Measurements from ENCODE around the gene MYF6. TPM values are rescaled to one million over a fixed set of nuclear protein-coding genes. Genes with fewer than 3 reads are reported as not detected.
"Not testable (repeated sequence)": the region's sequence is repeated elsewhere in the genome, so short reads cannot be mapped to it uniquely, and the experiment has no call there.

MYF6 gene
- not detected in 2 replicates for total RNA-seq

DNA sequence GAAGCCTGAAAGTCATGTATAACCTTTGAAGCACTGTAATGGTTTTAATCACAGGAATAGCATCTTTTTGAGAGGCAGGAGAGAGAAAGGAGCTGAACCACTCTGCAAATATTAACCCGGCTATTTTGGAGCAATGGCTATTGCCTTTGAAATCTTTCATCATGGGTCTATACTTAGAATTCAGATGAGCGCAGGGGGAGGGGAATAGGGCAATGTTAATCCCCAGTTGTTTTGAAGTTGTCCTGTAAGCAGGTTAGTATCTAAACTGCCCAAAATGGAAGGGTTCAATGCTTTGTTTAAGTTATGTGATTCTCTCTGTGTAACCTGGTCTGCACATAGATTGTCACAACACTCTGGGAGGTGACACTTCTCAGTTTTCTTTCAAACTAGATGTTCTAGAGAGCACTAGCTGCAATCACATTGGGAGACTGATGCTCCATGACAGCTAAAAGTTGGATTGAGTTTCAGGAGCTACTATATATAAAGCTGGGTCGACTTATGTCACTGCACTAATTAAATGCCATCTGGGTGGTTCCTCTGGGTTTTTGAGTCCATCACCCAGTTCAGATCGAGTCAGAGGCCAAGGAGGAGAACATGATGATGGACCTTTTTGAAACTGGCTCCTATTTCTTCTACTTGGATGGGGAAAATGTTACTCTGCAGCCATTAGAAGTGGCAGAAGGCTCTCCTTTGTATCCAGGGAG, at the start of gene MYF6:
MYF6 (plus strand) TSS at position 509 of the 704 bp plus-strand sequence; CDS start at position 595, 86 bp downstream.
- no peak within 1 kb of the TSS for H3K4me3 Mint-ChIP-seq (ENCODE audit: low read depth)
- H3K36me3 Mint-ChIP-seq (ENCODE audit: low read depth): no peaks in the 10 kb centered on the region
- no peak within 1 kb of the TSS for H3K27ac Mint-ChIP-seq
- peaks cover 5% of the 10 kb centered on the region for H3K4me1 Mint-ChIP-seq (ENCODE audit: low read depth)
- intact Hi-C loops (cut with micrococcal nuclease): no loop called here
- H3K27me3 Mint-ChIP-seq (ENCODE audit: low read depth): peaks cover 44% of the 10 kb centered on the region
- no peaks in the 10 kb centered on the region for H3K9me3 Mint-ChIP-seq
- no peak for DNase-seq (ENCODE audit: low spot score)

DNA sequence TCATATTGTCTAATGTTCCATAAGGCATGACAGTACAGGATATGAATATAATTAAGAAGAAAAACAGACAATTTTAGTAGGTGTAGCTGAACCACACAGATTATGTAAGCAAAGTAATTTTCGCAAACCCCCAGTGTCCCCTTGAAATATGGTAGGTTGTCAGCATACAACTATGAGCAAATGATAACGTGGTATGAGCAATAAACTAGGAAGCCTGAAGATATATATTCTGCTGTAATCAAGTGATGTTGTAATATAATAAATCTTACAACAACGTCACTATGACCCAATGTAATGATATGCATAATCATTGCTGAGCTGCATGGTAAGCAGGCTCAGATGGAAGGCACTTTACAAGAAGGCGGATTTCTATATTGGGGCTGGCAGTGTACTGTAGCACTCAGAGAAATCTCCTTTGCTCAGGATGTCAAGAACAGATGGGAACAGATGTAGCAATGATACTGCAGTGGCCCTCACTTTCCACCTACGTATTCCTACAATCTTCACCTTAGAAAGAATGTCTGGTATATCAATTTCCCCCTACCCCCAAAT, 47.8 kb upstream of the MYF6 start:
- no peak overlapping the region for H3K4me3 Mint-ChIP-seq (ENCODE audit: low read depth)
- no peaks in the 10 kb centered on the region for H3K27me3 Mint-ChIP-seq (ENCODE audit: low read depth)
- DNase-seq (ENCODE audit: low spot score): no peak
- intact Hi-C loops (cut with micrococcal nuclease): no loop called here
- no peak overlapping the region for H3K27ac Mint-ChIP-seq
- no peaks in the 10 kb centered on the region for H3K9me3 Mint-ChIP-seq
- no peaks in the 10 kb centered on the region for H3K36me3 Mint-ChIP-seq (ENCODE audit: low read depth)
- H3K4me1 Mint-ChIP-seq (ENCODE audit: low read depth): no peaks in the 10 kb centered on the region

DNA sequence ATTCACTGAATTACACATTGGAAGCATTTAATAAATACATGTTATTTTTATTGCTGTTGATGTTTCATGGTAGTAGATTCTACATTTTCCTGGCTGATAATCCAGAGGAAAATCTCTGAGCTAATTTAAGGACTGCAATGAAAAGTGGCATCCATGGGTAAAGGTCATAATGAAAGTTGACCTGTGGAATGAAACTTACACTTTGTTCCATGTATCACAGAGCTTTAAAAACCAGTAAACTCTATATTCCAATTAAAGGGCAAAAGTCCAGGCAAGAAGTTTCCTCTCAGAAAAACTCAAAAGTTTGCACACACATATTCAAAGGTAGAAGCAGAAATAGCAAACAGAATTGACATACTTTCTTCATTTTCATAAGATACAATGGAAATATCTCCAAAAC, 44.8 kb upstream of the MYF6 start:
- Mint-ChIP-seq H3K9me3 (no peaks in the 10 kb centered on the region), H3K36me3 (ENCODE audit: low read depth) (no peaks in the 10 kb centered on the region), H3K4me1 (ENCODE audit: low read depth) (no peaks in the 10 kb centered on the region), H3K4me3 (ENCODE audit: low read depth) (no peak overlapping the region), H3K27me3 (ENCODE audit: low read depth) (no peaks in the 10 kb centered on the region), H3K27ac (no peak overlapping the region)
- DNase-seq (ENCODE audit: low spot score): no peak
- intact Hi-C loops (cut with micrococcal nuclease): no loop called here

DNA sequence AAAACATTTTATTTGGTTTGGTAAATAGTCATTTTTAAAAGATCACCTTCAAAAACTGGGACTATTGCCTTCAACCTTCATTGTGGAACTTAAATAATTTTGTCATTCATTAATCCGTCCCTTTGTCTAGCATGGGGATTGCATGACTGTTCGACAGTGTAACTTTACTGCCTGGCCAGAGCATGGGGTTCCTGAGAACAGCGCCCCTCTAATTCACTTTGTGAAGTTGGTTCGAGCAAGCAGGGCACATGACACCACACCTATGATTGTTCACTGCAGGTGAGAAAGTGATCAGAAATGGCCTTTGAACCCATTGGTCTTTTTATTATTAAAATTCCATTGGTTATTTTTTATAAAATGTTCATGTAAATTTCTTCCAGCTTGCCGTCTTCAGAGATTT, 37.2 kb upstream of the MYF6 start:
- H3K4me3 Mint-ChIP-seq (ENCODE audit: low read depth): no peak overlapping the region
- intact Hi-C loops (cut with micrococcal nuclease): no loop called here
- H3K9me3 Mint-ChIP-seq: no peaks in the 10 kb centered on the region
- H3K4me1 Mint-ChIP-seq (ENCODE audit: low read depth): no peaks in the 10 kb centered on the region
- no peak for DNase-seq (ENCODE audit: low spot score)
- H3K27ac Mint-ChIP-seq: no peak overlapping the region
- H3K27me3 Mint-ChIP-seq (ENCODE audit: low read depth): no peaks in the 10 kb centered on the region
- no peaks in the 10 kb centered on the region for H3K36me3 Mint-ChIP-seq (ENCODE audit: low read depth)

DNA sequence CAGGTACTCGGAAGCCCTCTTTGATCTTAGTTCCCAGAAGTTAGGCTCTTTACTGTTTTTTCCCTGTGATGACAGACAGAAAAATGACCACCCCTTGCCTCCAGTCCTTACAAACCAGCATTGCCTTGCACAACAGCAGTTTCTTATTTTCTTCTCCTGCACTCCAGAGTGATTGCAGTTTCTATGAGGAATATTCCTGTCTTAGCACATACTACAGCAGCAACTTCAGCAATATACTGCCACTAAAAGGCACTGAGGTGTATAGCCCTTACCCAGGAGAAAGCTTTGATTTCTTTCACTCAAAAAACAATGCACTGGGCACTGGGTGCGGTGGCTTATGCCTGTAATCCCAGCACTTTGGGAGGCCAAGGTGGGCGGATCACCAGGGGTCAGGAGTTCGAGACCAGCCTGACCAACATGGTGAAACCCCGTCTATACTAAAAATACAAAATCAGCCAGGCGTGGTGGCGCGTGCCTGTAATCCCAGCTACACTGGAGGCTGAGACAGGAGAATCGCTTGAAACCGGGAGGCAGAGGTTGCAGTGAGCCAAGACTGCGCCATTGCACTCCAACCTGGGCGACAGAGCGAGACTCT, 31.3 kb upstream of the MYF6 start:
- DNase-seq (ENCODE audit: low spot score); H3K4me3 Mint-ChIP-seq (ENCODE audit: low read depth); H3K36me3 Mint-ChIP-seq (ENCODE audit: low read depth); H3K27me3 Mint-ChIP-seq (ENCODE audit: low read depth); H3K9me3 Mint-ChIP-seq; H3K4me1 Mint-ChIP-seq (ENCODE audit: low read depth); intact Hi-C loops (cut with micrococcal nuclease); H3K27ac Mint-ChIP-seq: not testable (repeated sequence)

DNA sequence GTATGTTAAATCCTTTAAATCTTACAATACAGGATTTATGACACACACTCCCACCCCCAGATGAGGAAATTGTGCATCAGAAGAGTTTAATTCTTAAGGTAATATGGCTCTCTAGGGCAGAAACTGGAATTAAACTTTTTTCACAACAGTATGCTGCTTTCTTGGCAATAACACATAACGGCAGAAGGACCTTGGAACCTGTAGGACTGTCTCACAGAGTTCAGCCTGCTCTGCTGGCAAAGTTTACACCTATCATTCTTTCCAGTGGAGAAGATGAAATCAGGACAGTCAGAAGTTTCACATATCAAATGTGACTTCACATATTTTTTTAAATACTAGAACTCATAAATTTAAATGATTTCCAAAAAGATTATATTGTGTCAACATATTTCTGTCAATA, 30.6 kb upstream of the MYF6 start:
- Mint-ChIP-seq H3K4me1 (ENCODE audit: low read depth) (no peaks in the 10 kb centered on the region), H3K4me3 (ENCODE audit: low read depth) (no peak overlapping the region), H3K27me3 (ENCODE audit: low read depth) (no peaks in the 10 kb centered on the region), H3K27ac (no peak overlapping the region), H3K36me3 (ENCODE audit: low read depth) (no peaks in the 10 kb centered on the region), H3K9me3 (no peaks in the 10 kb centered on the region)
- DNase-seq (ENCODE audit: low spot score): no peak
- intact Hi-C loops (cut with micrococcal nuclease): no loop called here

DNA sequence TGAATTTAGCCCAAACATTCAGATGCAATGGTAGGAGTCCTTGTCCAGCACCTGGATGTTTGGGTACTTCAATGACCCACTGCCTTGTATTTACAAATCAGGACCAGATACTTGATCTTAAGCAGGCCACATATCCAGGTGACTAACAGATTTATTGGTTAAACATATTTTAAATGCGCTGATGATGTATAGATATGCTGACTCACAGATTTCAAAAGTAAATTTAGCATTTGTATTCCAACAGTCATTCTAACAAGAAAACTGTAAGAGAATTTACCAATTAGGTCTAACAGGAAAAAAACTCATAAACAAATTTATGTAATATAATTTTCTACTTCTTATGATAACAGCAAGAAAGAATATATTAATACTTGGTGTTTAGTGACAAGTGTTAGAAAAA, 29.4 kb upstream of the MYF6 start:
- DNase-seq (ENCODE audit: low spot score): no peak
- no peaks in the 10 kb centered on the region for H3K9me3 Mint-ChIP-seq
- no peaks in the 10 kb centered on the region for H3K36me3 Mint-ChIP-seq (ENCODE audit: low read depth)
- no peak overlapping the region for H3K4me3 Mint-ChIP-seq (ENCODE audit: low read depth)
- H3K27me3 Mint-ChIP-seq (ENCODE audit: low read depth): no peaks in the 10 kb centered on the region
- intact Hi-C loops (cut with micrococcal nuclease): no loop called here
- H3K27ac Mint-ChIP-seq: no peak overlapping the region
- H3K4me1 Mint-ChIP-seq (ENCODE audit: low read depth): no peaks in the 10 kb centered on the region

DNA sequence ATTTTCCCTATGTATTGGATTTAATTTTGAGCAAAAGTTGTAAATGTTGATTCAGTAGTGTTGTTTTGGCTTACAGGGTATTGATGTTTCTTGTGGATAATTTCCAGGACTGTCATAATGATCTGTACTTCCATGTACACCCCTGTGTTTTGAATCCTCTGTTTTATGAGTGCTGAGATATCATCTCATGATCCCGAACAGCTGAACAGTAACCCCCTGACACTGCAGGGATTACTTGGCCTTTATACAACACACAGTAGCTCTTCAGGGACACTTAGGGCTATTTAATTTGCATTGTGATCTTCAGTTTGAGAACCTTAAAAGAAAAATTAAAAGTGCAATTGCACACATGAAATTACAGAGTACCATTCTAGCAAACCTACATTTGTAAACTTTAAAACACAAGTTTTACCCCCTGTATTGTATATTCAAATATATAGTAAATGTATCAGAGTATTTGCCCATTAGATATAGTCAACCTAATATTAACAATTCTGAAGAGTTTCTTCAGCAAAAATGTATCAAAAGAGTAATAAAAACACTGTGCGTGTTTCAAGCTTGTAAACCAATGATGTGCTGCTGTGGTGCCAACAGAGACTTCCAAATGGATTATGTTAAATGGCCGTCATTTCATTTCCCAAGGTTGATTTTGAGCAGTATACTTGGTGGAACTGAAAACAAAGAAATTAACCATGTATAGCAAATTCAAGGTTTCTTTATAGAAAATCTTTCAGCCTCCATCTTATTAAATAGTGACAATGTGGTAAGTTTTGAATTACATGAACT, 27.9 kb upstream of the MYF6 start:
- Mint-ChIP-seq H3K4me3 (ENCODE audit: low read depth) (no peak overlapping the region), H3K27me3 (ENCODE audit: low read depth) (no peaks in the 10 kb centered on the region), H3K4me1 (ENCODE audit: low read depth) (no peaks in the 10 kb centered on the region), H3K27ac (no peak overlapping the region), H3K9me3 (no peaks in the 10 kb centered on the region), H3K36me3 (ENCODE audit: low read depth) (no peaks in the 10 kb centered on the region)
- intact Hi-C loops (cut with micrococcal nuclease): no loop called here
- no peak for DNase-seq (ENCODE audit: low spot score)

DNA sequence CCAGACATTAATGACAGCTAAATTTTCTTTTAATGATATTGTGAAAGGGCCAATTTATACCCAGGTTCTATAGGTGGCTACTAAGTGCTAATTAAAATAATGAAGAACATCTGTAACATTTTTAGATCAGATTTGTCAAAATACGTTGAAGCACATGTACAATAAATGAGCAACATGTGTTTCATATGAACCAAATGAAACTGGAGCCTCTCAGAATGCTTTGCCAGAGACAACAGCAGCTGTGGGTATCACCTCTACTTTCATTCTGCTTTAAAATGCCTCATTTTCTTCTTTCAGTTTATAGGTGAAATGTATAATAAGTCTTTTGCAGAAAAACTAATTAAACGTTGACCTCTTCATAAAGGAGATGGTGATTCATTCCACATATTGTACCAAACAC, 26.1 kb upstream of the MYF6 start:
- Mint-ChIP-seq H3K9me3 (no peaks in the 10 kb centered on the region), H3K27ac (no peak overlapping the region), H3K4me3 (ENCODE audit: low read depth) (no peak overlapping the region), H3K36me3 (ENCODE audit: low read depth) (no peaks in the 10 kb centered on the region), H3K4me1 (ENCODE audit: low read depth) (no peaks in the 10 kb centered on the region), H3K27me3 (ENCODE audit: low read depth) (no peaks in the 10 kb centered on the region)
- no peak for DNase-seq (ENCODE audit: low spot score)
- intact Hi-C loops (cut with micrococcal nuclease): no loop called here

DNA sequence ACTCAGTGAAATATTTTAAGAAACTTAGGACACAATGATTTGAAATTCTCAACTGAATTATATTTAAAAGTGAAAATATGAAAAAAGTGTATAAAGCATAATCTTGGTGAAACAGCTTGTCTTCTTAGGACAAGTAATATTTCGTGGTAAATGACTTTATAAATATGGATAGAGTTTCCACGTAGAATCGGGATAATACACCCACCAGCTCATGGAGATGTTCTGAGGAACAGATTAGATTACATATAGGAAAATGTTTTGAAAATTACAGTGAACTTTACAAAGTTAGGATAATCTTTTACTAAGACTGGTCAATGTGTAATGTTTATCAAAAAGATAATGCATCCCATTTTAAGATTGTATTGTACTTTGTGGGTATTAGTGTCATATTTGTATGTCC, 25.6 kb upstream of the MYF6 start:
- H3K27ac Mint-ChIP-seq: no peak overlapping the region
- H3K4me3 Mint-ChIP-seq (ENCODE audit: low read depth): no peak overlapping the region
- no peaks in the 10 kb centered on the region for H3K9me3 Mint-ChIP-seq
- no peaks in the 10 kb centered on the region for H3K27me3 Mint-ChIP-seq (ENCODE audit: low read depth)
- no peaks in the 10 kb centered on the region for H3K4me1 Mint-ChIP-seq (ENCODE audit: low read depth)
- no peaks in the 10 kb centered on the region for H3K36me3 Mint-ChIP-seq (ENCODE audit: low read depth)
- intact Hi-C loops (cut with micrococcal nuclease): no loop called here
- no peak for DNase-seq (ENCODE audit: low spot score)

DNA sequence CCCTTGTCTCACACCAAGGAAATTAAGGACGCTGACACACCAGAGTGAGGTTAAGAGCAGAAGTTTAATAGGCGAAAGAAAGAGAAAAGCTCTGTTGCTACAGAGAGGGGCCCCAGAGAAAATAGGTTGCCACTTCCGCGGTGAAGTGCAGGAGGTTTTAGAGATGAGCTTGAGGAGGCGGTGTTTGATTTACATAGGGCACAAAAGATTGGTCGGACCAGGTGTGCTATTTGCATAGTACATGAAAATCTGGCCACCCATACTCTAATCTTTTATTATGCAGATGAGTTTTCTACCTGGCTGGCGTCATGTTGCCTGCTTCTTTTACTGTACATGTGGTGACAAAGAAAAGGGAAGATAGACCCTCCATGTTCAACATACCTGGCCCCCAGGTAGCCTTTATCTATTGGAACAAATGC, 23.3 kb upstream of the MYF6 start:
- no peak for DNase-seq (ENCODE audit: low spot score)
- H3K4me1 Mint-ChIP-seq (ENCODE audit: low read depth): no peaks in the 10 kb centered on the region
- H3K36me3 Mint-ChIP-seq (ENCODE audit: low read depth): no peaks in the 10 kb centered on the region
- no peak overlapping the region for H3K4me3 Mint-ChIP-seq (ENCODE audit: low read depth)
- H3K27me3 Mint-ChIP-seq (ENCODE audit: low read depth): no peaks in the 10 kb centered on the region
- H3K27ac Mint-ChIP-seq: no peak overlapping the region
- no peaks in the 10 kb centered on the region for H3K9me3 Mint-ChIP-seq
- intact Hi-C loops (cut with micrococcal nuclease): no loop called here

DNA sequence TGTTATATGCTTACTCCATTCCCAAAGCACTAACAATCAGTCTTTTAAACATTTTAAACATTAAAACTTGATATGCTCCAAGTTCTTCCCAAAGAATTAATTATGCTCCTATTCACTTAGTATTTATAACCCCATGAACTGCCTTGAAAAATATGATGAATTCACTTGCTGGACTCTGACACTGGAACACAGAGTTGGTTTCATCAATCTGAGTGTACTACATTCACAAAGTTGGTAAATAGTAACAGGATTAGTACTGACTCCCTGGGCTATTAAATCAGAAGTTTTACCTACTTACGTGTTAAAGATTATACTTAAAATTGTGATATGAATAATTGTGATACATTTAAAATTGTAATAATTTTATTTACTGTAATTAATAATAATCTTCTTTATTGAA, 17.3 kb upstream of the MYF6 start:
- Mint-ChIP-seq H3K27me3 (ENCODE audit: low read depth) (no peaks in the 10 kb centered on the region), H3K4me3 (ENCODE audit: low read depth) (no peak overlapping the region), H3K36me3 (ENCODE audit: low read depth) (no peaks in the 10 kb centered on the region), H3K9me3 (no peaks in the 10 kb centered on the region), H3K27ac (no peak overlapping the region), H3K4me1 (ENCODE audit: low read depth) (no peaks in the 10 kb centered on the region)
- DNase-seq (ENCODE audit: low spot score): no peak
- intact Hi-C loops (cut with micrococcal nuclease): no loop called here

DNA sequence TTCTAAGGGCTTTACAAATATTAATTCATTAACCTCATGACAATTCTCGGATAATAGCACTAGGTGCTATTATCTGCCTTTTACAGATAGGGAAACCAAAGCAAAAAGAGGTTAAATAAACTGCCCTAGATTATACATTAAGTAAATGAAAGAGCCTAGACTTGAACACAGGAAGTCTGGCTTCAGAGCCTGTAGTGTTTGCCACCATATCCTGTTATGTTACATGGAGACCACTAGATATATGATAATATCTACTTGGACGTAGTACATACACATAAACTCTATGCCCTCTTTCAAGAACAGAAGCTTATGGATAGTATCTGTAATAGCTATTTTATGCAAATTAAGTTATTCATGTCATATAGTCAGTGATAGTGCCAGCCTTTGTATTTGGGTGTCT, 16.9 kb upstream of the MYF6 start:
- Mint-ChIP-seq H3K9me3 (no peaks in the 10 kb centered on the region), H3K27me3 (ENCODE audit: low read depth) (no peaks in the 10 kb centered on the region), H3K4me1 (ENCODE audit: low read depth) (no peaks in the 10 kb centered on the region), H3K4me3 (ENCODE audit: low read depth) (no peak overlapping the region), H3K27ac (no peak overlapping the region), H3K36me3 (ENCODE audit: low read depth) (no peaks in the 10 kb centered on the region)
- intact Hi-C loops (cut with micrococcal nuclease): no loop called here
- DNase-seq (ENCODE audit: low spot score): no peak
